ENCODE measurements around the gene SLC12A8. TPM values are rescaled to one million over a fixed set of nuclear protein-coding genes. Genes with fewer than 3 reads are reported as not detected.

The SLC12A8 gene
- total RNA-seq, 6 experiments from 2014 or later, result 8.5 to 23.4 (median 20.3) TPM

DNA sequence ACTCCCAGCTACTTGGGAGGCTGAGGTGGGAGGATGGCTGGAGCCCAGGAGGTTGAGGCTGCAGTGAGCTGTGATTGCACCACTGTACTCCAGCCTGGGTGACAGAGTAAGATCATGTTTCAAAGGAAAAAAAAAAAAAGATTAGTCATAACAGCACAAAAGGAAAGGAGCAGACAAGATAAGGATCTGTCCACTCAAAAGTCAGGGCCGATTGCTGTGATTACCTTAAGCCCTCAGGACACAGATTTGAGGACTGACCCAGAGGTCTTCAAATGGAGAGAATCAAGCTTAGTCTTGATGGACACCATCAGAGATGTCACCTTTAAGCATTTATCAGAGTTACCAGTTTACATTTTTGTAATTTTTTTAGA is 132.9 kb downstream of the SLC12A8 start:
- 50% methylated on average over 1 of the region's 1 CpG for WGBS (ENCODE audit: insufficient coverage, low coverage, low lambda C conversion rate, missing lambda C conversion rate)
- no peaks in the 10 kb centered on the region for H3K9me3 ChIP-seq

GRCh38 chr3:125078951-125079674 is 133.4 kb downstream of the SLC12A8 start:
- no peak for ATAC-seq
- TF ChIP-seq POLR2A (IDR thresholded peaks at IDR 0.05), result no peak
- TF ChIP-seq, protein P1, sequence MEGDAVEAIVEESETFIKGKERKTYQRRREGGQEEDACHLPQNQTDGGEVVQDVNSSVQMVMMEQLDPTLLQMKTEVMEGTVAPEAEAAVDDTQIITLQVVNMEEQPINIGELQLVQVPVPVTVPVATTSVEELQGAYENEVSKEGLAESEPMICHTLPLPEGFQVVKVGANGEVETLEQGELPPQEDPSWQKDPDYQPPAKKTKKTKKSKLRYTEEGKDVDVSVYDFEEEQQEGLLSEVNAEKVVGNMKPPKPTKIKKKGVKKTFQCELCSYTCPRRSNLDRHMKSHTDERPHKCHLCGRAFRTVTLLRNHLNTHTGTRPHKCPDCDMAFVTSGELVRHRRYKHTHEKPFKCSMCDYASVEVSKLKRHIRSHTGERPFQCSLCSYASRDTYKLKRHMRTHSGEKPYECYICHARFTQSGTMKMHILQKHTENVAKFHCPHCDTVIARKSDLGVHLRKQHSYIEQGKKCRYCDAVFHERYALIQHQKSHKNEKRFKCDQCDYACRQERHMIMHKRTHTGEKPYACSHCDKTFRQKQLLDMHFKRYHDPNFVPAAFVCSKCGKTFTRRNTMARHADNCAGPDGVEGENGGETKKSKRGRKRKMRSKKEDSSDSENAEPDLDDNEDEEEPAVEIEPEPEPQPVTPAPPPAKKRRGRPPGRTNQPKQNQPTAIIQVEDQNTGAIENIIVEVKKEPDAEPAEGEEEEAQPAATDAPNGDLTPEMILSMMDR (IDR thresholded peaks at IDR 0.05), result no peak
- no peak overlapping the region for H3K4me3 ChIP-seq
- no peaks in the 10 kb centered on the region for H3K4me1 ChIP-seq
- intact Hi-C loops (cut with DNase I), result no loop called here
- no peaks in the 10 kb centered on the region for H3K36me3 ChIP-seq
- H3K27me3 ChIP-seq, result no peaks in the 10 kb centered on the region
- H3K9me3 ChIP-seq, result no peaks in the 10 kb centered on the region
- 84% methylated on average over 6 of the region's 6 CpGs for WGBS (ENCODE audit: insufficient coverage, low coverage, low lambda C conversion rate, missing lambda C conversion rate)
- no peak for DNase-seq
- no peak overlapping the region for H3K27ac ChIP-seq

More for the DNA sequence above, 132.9 kb downstream of the SLC12A8 start:
- ATAC-seq, result no peak
- H3K36me3 ChIP-seq, result no peaks in the 10 kb centered on the region
- intact Hi-C loops (cut with DNase I), result no loop called here
- no peaks in the 10 kb centered on the region for H3K27me3 ChIP-seq
- H3K4me3 ChIP-seq, result no peak overlapping the region
- TF ChIP-seq, protein P1 (IDR thresholded peaks at IDR 0.05), result no peak
- TF ChIP-seq POLR2A (IDR thresholded peaks at IDR 0.05), result no peak
- no peak overlapping the region for H3K27ac ChIP-seq
- H3K4me1 ChIP-seq, result no peaks in the 10 kb centered on the region
- DNase-seq, result no peak

DNA sequence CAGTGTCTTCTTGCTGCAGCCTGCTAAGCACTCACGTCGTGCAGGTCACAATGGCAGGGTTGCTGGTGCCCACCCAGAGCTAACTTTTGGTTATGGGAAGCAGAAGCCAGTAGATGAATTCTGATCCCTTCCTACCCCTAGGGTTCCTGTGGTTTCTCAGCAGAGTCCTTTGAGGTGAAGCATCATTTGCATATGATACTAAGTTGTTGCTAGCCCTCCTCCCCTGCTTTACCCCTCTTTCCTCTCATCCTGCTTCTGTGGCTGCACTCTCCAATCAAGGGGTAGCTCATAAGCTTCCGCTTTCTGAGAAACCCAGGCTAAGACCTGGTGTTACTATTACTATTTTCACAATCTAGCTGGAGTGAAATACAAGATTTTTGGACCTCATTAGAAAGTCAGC is 134.7 kb downstream of the SLC12A8 start:
- Histone ChIP-seq H3K4me1 (no peaks in the 10 kb centered on the region), H3K27ac (no peak overlapping the region), H3K9me3 (no peaks in the 10 kb centered on the region), H3K27me3 (no peaks in the 10 kb centered on the region), H3K4me3 (no peak overlapping the region), H3K36me3 (no peaks in the 10 kb centered on the region)
- ATAC-seq (no peak), DNase-seq (no peak)
- intact Hi-C loops (cut with DNase I), result no loop called here
- WGBS (ENCODE audit: insufficient coverage, low coverage, low lambda C conversion rate, missing lambda C conversion rate), result 88% methylated on average over 1 of the region's 3 CpGs
- TF ChIP-seq, protein P1 (IDR thresholded peaks at IDR 0.05), result no peak
- no peak for TF ChIP-seq POLR2A (IDR thresholded peaks at IDR 0.05)

DNA sequence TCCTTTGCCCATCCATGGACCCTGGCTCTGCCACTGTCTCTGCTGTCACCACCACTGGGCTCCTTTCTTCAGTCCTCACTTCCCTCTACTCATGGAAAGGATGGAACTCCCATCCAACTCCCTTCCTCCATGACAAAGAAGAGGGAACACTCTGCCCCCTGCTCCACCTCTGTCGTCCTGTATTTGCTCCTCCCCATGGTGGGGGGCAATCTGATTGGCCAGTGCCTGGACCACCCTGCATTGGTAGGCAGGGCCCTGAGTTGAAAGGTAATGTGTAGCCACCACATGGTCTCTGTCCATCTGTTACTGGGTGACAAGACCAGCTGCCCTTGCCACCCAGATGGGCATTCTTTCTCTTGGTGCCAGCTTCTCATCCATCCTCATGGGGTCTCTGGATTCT is 136.1 kb downstream of the SLC12A8 start:
- DNase-seq (no peak), ATAC-seq (no peak)
- Histone ChIP-seq H3K36me3 (no peaks in the 10 kb centered on the region), H3K4me3 (no peak overlapping the region), H3K9me3 (no peaks in the 10 kb centered on the region), H3K4me1 (no peaks in the 10 kb centered on the region), H3K27ac (no peak overlapping the region), H3K27me3 (no peaks in the 10 kb centered on the region)
- no CpG with 5 or more reads among the region's 1 CpG for WGBS (ENCODE audit: insufficient coverage, low coverage, low lambda C conversion rate, missing lambda C conversion rate)
- TF ChIP-seq, protein P1 (IDR thresholded peaks at IDR 0.05), result no peak
- no peak for TF ChIP-seq POLR2A (IDR thresholded peaks at IDR 0.05)
- intact Hi-C loops (cut with DNase I), result no loop called here

All from right lobe of liver (tissue), 6 donors.